OCI-LY3 (cell line): ENCODE measurements around the gene KMT2E.
"Not testable (repeated sequence)": the region's sequence is repeated elsewhere in the genome, so short reads cannot be mapped to it uniquely, and the experiment has no call there.

Experiments used
- H2AFZ ChIP-seq: fragments of 200-600, 300-600 bp; shearing (Covaris generic); 2 replicates; pipeline ENCODE4 v1.6.0; 2014; ENCODE audit warnings: antibody characterized with exemption, low read depth, low read length
- H3K27ac ChIP-seq: fragments of 200-600, 300-600 bp; sonication (generic); 2 replicates; pipeline ENCODE4 v1.5.1; 2014; ENCODE audit warnings: mild to moderate bottlenecking, low read length, moderate library complexity, mixed read lengths
- H3K27me3 ChIP-seq: fragments of 200-600, 300-600 bp; sonication (generic); 2 replicates; pipeline ENCODE4 v1.6.1; 2014; ENCODE audit warnings: low read depth, low read length, mixed read lengths
- H3K36me3 ChIP-seq: fragments of 200-600, 300-600 bp; sonication (generic); replicated peaks from 2 replicates; pipeline ENCODE3; 2014; ENCODE audit warnings: low read depth, low read length, mixed read lengths
- H3K4me1 ChIP-seq: fragments of 300-600, 200-600 bp; sonication (generic); 2 replicates; pipeline ENCODE4 v1.6.1; 2014; ENCODE audit warnings: low read length, mixed read lengths
- H3K4me2 ChIP-seq: fragments of 200-600, 300-600 bp; sonication (generic); 2 replicates; pipeline ENCODE4 v1.6.1; 2014; ENCODE audit warnings: low read length, mixed read lengths
- H3K4me3 ChIP-seq: fragments of 300-600, 200-600 bp; sonication (generic); 2 replicates; pipeline ENCODE4 v1.5.1; 2014; ENCODE audit warnings: antibody characterized with exemption, mild to moderate bottlenecking, low read length, moderate library complexity
- H3K79me2 ChIP-seq: fragments of 300-600, 200-600 bp; shearing (Covaris generic); 2 replicates; pipeline ENCODE4 v1.6.1; 2014; ENCODE audit warnings: mild to moderate bottlenecking, low read length, mixed read lengths
- H3K9ac ChIP-seq: fragments of 300-600, 200-600 bp; shearing (Covaris generic); 2 replicates; pipeline ENCODE4 v1.6.0; 2014; ENCODE audit warnings: mild to moderate bottlenecking, low read length, moderate library complexity
- H3K9me3 ChIP-seq: fragments of 200-600, 300-600 bp; shearing (Covaris generic); 2 replicates; pipeline ENCODE4 v1.6.1; 2014; ENCODE audit warnings: low read length, mixed read lengths; ENCODE audit not compliant: insufficient read depth
- H4K20me1 ChIP-seq: fragments of 200-600, 300-600 bp; sonication (generic); 2 replicates; pipeline ENCODE4 v1.6.1; 2016; ENCODE audit warnings: low read length, mixed read lengths; ENCODE audit not compliant: insufficient read depth
- CTCF ChIP-seq: fragments of 200-600, 300-600 bp; sonication (generic); IDR thresholded peaks from 2 replicates; pipeline ENCODE4 v1.5.1; 2014; ENCODE audit warnings: antibody characterized with exemption, low read length, low read depth
- EZH2phosphoT487 ChIP-seq: fragments of 200-600 bp; shearing (Covaris generic); IDR thresholded peaks from 2 replicates; pipeline ENCODE4 v1.6.1; 2018; ENCODE audit warnings: antibody characterized with exemption, mixed run types, low read depth

KMT2E gene

GRCh38 chr7:105050493-105050892, 36.5 kb downstream of the KMT2E start:
- Histone ChIP-seq H3K27me3 (no peaks in the 10 kb centered on the region), H3K4me1 (no peaks in the 10 kb centered on the region), H2AFZ (no peak overlapping the region), H4K20me1 (peaks cover 77% of the 10 kb centered on the region), H3K4me3 (no peak overlapping the region), H3K9me3 (no peaks in the 10 kb centered on the region), H3K27ac (no peak overlapping the region), H3K9ac (no peak overlapping the region), H3K36me3 (peaks cover 44% of the 10 kb centered on the region), H3K79me2 (peaks cover 90% of the 10 kb centered on the region), H3K4me2 (no peak overlapping the region)
- TF ChIP-seq CTCF, result no peak

GRCh38 chr7:105050899-105051298, 36.9 kb downstream of the KMT2E start:
- peaks cover 40% of the 10 kb centered on the region for H3K36me3 ChIP-seq
- not testable (repeated sequence) for H3K27ac ChIP-seq, H2AFZ ChIP-seq, H3K4me1 ChIP-seq, H3K27me3 ChIP-seq, H3K4me2 ChIP-seq, H3K9ac ChIP-seq, H3K9me3 ChIP-seq, H3K4me3 ChIP-seq
- H3K79me2 ChIP-seq, result peaks cover 90% of the 10 kb centered on the region
- peaks cover 77% of the 10 kb centered on the region for H4K20me1 ChIP-seq

GRCh38 chr7:105055084-105055483, 41.1 kb downstream of the KMT2E start:
- H3K9ac ChIP-seq, result no peak overlapping the region
- no peak overlapping the region for H3K4me2 ChIP-seq
- no peaks in the 10 kb centered on the region for H3K9me3 ChIP-seq
- H3K27me3 ChIP-seq, result no peaks in the 10 kb centered on the region
- H3K4me3 ChIP-seq, result no peak overlapping the region
- TF ChIP-seq EZH2phosphoT487, result no peak
- no peaks in the 10 kb centered on the region for H3K4me1 ChIP-seq
- H2AFZ ChIP-seq, result no peak overlapping the region
- no peak overlapping the region for H3K27ac ChIP-seq
- peaks cover 77% of the 10 kb centered on the region for H4K20me1 ChIP-seq
- H3K36me3 ChIP-seq, result peaks cover 34% of the 10 kb centered on the region
- H3K79me2 ChIP-seq, result peaks cover 93% of the 10 kb centered on the region

- no peak overlapping the region for H3K4me2 ChIP-seq
- H3K36me3 ChIP-seq, result peaks cover 34% of the 10 kb centered on the region
- no peak overlapping the region for H3K27ac ChIP-seq
- H3K27me3 ChIP-seq, result no peaks in the 10 kb centered on the region
- no peak overlapping the region for H2AFZ ChIP-seq
- no peaks in the 10 kb centered on the region for H3K9me3 ChIP-seq
- H3K4me1 ChIP-seq, result no peaks in the 10 kb centered on the region
- peaks cover 80% of the 10 kb centered on the region for H4K20me1 ChIP-seq
- H3K9ac ChIP-seq, result no peak overlapping the region
- peaks cover 94% of the 10 kb centered on the region for H3K79me2 ChIP-seq
- H3K4me3 ChIP-seq, result no peak overlapping the region
- no peak for TF ChIP-seq EZH2phosphoT487
- TF ChIP-seq CTCF, result no peak
These were observed 41.6 kb downstream of the KMT2E start for GRCh38 chr7:105055621-105056020.

- Histone ChIP-seq H3K9me3 (no peaks in the 10 kb centered on the region), H3K79me2 (peaks cover 94% of the 10 kb centered on the region), H3K4me1 (no peaks in the 10 kb centered on the region), H2AFZ (no peak overlapping the region), H3K4me2 (no peak overlapping the region), H4K20me1 (peaks cover 88% of the 10 kb centered on the region), H3K27ac (no peak overlapping the region), H3K36me3 (peaks cover 28% of the 10 kb centered on the region), H3K4me3 (no peak overlapping the region), H3K9ac (no peak overlapping the region), H3K27me3 (no peaks in the 10 kb centered on the region)
- TF ChIP-seq CTCF, result no peak
- TF ChIP-seq EZH2phosphoT487, result no peak
These were observed 43.5 kb downstream of the KMT2E start for GRCh38 chr7:105057472-105057871.
